ENCODE measurements around the gene AS3MT. TPM values are rescaled to one million over a fixed set of nuclear protein-coding genes. Genes with fewer than 3 reads are reported as not detected.

AS3MT gene
- total and polyA plus RNA-seq, 2 of the 8 experiments (the other 6 are each of a cell fraction or from before 2014, with no cell fraction given): 5.8 to 10.3 TPM

DNA sequence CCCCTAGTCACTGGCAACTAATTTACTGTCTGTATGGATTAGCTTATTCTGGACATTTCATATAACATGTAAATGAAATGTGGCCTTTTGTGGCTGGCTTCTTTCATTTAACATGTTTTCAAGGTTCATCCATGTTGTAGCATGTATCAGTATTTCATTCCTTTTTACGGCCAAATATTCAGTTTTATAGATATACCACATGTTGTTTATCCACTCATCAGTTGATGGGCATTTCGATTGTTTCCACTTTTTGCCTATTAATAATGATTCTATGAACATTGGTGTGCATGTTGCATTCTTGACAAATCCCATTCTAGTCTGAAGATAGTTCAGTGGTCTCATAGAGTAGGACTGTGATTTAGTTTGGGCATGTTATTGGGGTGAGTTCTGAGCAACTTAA is 61.5 kb downstream of the AS3MT start:
- Histone ChIP-seq H2AFZ (ENCODE audit: low read length) (no peak overlapping the region), H2BK20ac (ENCODE audit: low read length) (no peak overlapping the region), H3K27me3 (replicated peaks in 1 of 4; ENCODE audit: control insufficient read depth in 3 of 4, extremely low read depth in 1 of 4, insufficient read depth in 3 of 4, low read length in 3 of 4) (no peaks in the 10 kb centered on the region), H4K20me1 (replicated peaks in 1 of 2; ENCODE audit: control insufficient read depth in 1 of 2, insufficient read depth in 2 of 2, low read length in 2 of 2) (no peaks in the 10 kb centered on the region), H2BK15ac (ENCODE audit: low read length) (no peak overlapping the region), H3K9ac (replicated peaks in 1 of 4; ENCODE audit: extremely low read depth in 1 of 4, low read depth in 3 of 4, low read length in 3 of 4) (no peak overlapping the region), H3K9me3 (ENCODE audit: insufficient read depth in 2 of 2, low read depth in 1 of 2, low read length in 1 of 2) (no peaks in the 10 kb centered on the region), H4K8ac (ENCODE audit: extremely low read depth, insufficient read depth, low read length) (no peak overlapping the region), H3K4ac (replicated peaks; ENCODE audit: insufficient read length, low read depth, low read length) (no peak overlapping the region), H3K79me2 (ENCODE audit: control insufficient read depth in 1 of 2, insufficient read depth in 2 of 2, low read length in 2 of 2) (peaks cover 0 to 10% of the 10 kb centered on the region in 2 experiments; a peak in 2 of 4 replicates), H3K79me1 (ENCODE audit: low read depth, low read length) (peaks cover 2% of the 10 kb centered on the region; the same call in 1 of the 2 replicates), H2BK5ac (ENCODE audit: low read depth, low read length) (no peak overlapping the region), H4K5ac (ENCODE audit: insufficient read length, low read depth, low read length) (no peak overlapping the region), H3K14ac (ENCODE audit: insufficient read length) (no peak overlapping the region), H3K36me3 (ENCODE audit: control insufficient read depth in 2 of 4, insufficient read depth in 4 of 4, low read length in 3 of 4) (no peaks in the 10 kb centered on the region), H3K23me2 (ENCODE audit: low read depth, low read length) (no peaks in the 10 kb centered on the region), H3K4me3 (ENCODE audit: extremely low read depth in 1 of 4, insufficient read depth in 2 of 4, low read depth in 3 of 4, low read length in 4 of 4) (no peak overlapping the region), H3K56ac (replicated peaks; ENCODE audit: insufficient read length, low read depth, low read length) (no peak overlapping the region), H3K18ac (ENCODE audit: extremely low read depth, low read length) (no peak overlapping the region), H2BK12ac (ENCODE audit: low read depth, low read length) (no peak overlapping the region), H2AK5ac (ENCODE audit: low read depth, low read length) (no peak overlapping the region), H3K27ac (ENCODE audit: low read depth, low read length) (no peak overlapping the region), H3K4me1 (replicated peaks in 1 of 4; ENCODE audit: control insufficient read depth in 3 of 4, insufficient read depth in 4 of 4, low read length in 3 of 4) (no peaks in the 10 kb centered on the region), H4K91ac (replicated peaks; ENCODE audit: insufficient read length, low read length) (no peak overlapping the region), H2BK120ac (replicated peaks; ENCODE audit: low read depth, low read length) (no peak overlapping the region), H3K23ac (ENCODE audit: insufficient read length) (no peak overlapping the region), H3K4me2 (ENCODE audit: insufficient read depth in 1 of 2, low read depth in 2 of 2, low read length in 2 of 2) (no peak overlapping the region)
- POLR2A ChIA-PET (ENCODE audit: partially characterized antibody): no interaction called here
- CTCF ChIA-PET (ENCODE audit: partially characterized antibody): interaction anchor here (1.2 kb wide), 1 partner anchor 13 kb away, joined by 4 read pairs; the partner anchor contains the start of gene CNNM2
- FAIRE-seq (no peak), DNase-seq (ENCODE audit: low read depth in 1 of 2, low spot score in 2 of 2) (no peak)
- 92% methylated on average over 2 of the region's 2 CpGs; no CpG with 5 or more reads in 1 of the 2 experiments for WGBS, 2 experiments (ENCODE audit: extremely low coverage in 1 of 2, insufficient coverage in 1 of 2, insufficient read length in 1 of 2, insufficient replicate concordance in 2 of 2, low coverage in 1 of 2, low lambda C conversion rate in 2 of 2, missing lambda C conversion rate in 1 of 2)
- TF ChIP-seq BCL11A (IDR thresholded peaks at IDR 0.05; ENCODE audit: low read depth in 2 of 2, low read length in 2 of 2) (no peak), TCF12 (IDR thresholded peaks at IDR 0.05; ENCODE audit: low read depth, low read length) (no peak), YY1 (IDR thresholded peaks at IDR 0.05; ENCODE audit: low read depth, low read length) (no peak), HDAC6 (IDR thresholded peaks at IDR 0.05; ENCODE audit: low read depth, low read length) (no peak), POLR2A (IDR thresholded peaks at IDR 0.05; ENCODE audit: control extremely low read depth in 1 of 2, low read depth in 2 of 2, low read length in 2 of 2) (no peak), NANOG (IDR thresholded peaks at IDR 0.05; ENCODE audit: insufficient read depth, low read depth, low read length, poor library complexity, severe bottlenecking) (no peak), RNF2 (IDR thresholded peaks at IDR 0.05; ENCODE audit: borderline replicate concordance, low read depth, low read length, missing control alignments, poor library complexity, severe bottlenecking) (no peak)
- TF ChIP-seq, protein P1, sequence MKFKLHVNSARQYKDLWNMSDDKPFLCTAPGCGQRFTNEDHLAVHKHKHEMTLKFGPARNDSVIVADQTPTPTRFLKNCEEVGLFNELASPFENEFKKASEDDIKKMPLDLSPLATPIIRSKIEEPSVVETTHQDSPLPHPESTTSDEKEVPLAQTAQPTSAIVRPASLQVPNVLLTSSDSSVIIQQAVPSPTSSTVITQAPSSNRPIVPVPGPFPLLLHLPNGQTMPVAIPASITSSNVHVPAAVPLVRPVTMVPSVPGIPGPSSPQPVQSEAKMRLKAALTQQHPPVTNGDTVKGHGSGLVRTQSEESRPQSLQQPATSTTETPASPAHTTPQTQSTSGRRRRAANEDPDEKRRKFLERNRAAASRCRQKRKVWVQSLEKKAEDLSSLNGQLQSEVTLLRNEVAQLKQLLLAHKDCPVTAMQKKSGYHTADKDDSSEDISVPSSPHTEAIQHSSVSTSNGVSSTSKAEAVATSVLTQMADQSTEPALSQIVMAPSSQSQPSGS (IDR thresholded peaks at IDR 0.05; ENCODE audit: low read length): no peak

All from H1 (cell line).